Liver (tissue), 9 donors: Measurements from ENCODE around the gene ENOX1. TPM values are rescaled to one million over a fixed set of nuclear protein-coding genes. Genes with fewer than 3 reads are reported as not detected.

Experiments
- DNase-seq: peaks from one replicate; pipeline ENCODE4 v3.0.0-alpha.2; 2017; ENCODE audit warnings: low spot score
- H3K27ac ChIP-seq, 2 donors: one replicate each; pipeline ENCODE4 v1.7.0; 2013; ENCODE audit warnings: inconsistent platforms in 2 of 2, low read length in 2 of 2, control low read depth in 1 of 2, low read depth in 1 of 2, mild to moderate bottlenecking in 1 of 2
- H3K27me3 ChIP-seq, 4 donors: one replicate each; pipeline versions ENCODE4 v1.6.1 to v1.7.0; 2013; ENCODE audit warnings: low read length in 3 of 4, inconsistent platforms in 1 of 4, mild to moderate bottlenecking in 1 of 4, moderate library complexity in 1 of 4; ENCODE audit not compliant: control insufficient read depth in 4 of 4, insufficient read depth in 4 of 4
- H3K36me3 ChIP-seq, 4 donors: one replicate each; pipeline versions ENCODE4 v1.6.1 to v1.7.0; 2013; ENCODE audit warnings: low read length in 3 of 4, mild to moderate bottlenecking in 3 of 4, low read depth in 1 of 4, moderate library complexity in 1 of 4; ENCODE audit not compliant: control insufficient read depth in 4 of 4, insufficient read depth in 3 of 4
- H3K4me1 ChIP-seq, 4 donors: one replicate each; pipeline versions ENCODE4 v1.6.1 to v1.7.0; 2013; ENCODE audit warnings: low read length in 3 of 4, mild to moderate bottlenecking in 3 of 4, moderate library complexity in 1 of 4; ENCODE audit not compliant: control insufficient read depth in 4 of 4, insufficient read depth in 4 of 4
- H3K4me3 ChIP-seq, 3 donors: one replicate each; pipeline versions ENCODE4 v1.6.1 to v1.7.0; 2013; ENCODE audit warnings: low read length in 3 of 3, control low read depth in 1 of 3, low read depth in 1 of 3, mild to moderate bottlenecking in 1 of 3
- H3K9ac ChIP-seq, 2 donors: one replicate each; pipeline ENCODE4 v1.7.0; 2013; ENCODE audit warnings: low read length in 2 of 2, mild to moderate bottlenecking in 2 of 2, moderate library complexity in 2 of 2, control low read depth in 1 of 2, low read depth in 1 of 2
- H3K9me3 ChIP-seq, 4 donors: one replicate each; pipeline versions ENCODE4 v1.6.1 to v1.7.0; 2013; ENCODE audit warnings: low read length in 3 of 4; ENCODE audit not compliant: control insufficient read depth in 4 of 4
- FOXA1 ChIP-seq: IDR thresholded peaks from 2 replicates; pipeline ENCODE4 v1.6.1; 2016; ENCODE audit warnings: antibody characterized with exemption
- FOXA2 ChIP-seq: IDR thresholded peaks from 2 replicates; pipeline ENCODE4 v1.6.1; 2016; ENCODE audit warnings: antibody characterized with exemption
- GABPA ChIP-seq, 2 donors: IDR thresholded peaks in 1 of 2; conservative IDR thresholded peaks in 1 of 2; 2 replicates each; pipeline ENCODE4 v1.6.1; 2016; ENCODE audit warnings: antibody characterized with exemption in 2 of 2, mild to moderate bottlenecking in 1 of 2, moderate library complexity in 1 of 2
- HNF4A ChIP-seq, 2 donors: conservative IDR thresholded peaks; 2 replicates each; pipeline ENCODE4 v1.6.1; 2016; ENCODE audit warnings: antibody characterized with exemption in 2 of 2, mild to moderate bottlenecking in 2 of 2
- HNF4G ChIP-seq: IDR thresholded peaks from 2 replicates; pipeline ENCODE4 v1.6.1; 2016; ENCODE audit warnings: antibody characterized with exemption
- JUND ChIP-seq, 2 donors: IDR thresholded peaks; 2 replicates each; pipeline ENCODE4 v1.6.1; 2016; ENCODE audit warnings: antibody characterized with exemption in 2 of 2
- RAD21 ChIP-seq, 2 donors: IDR thresholded peaks; 2 replicates each; pipeline ENCODE4 v1.6.1; 2016; ENCODE audit warnings: antibody characterized with exemption in 2 of 2, mild to moderate bottlenecking in 2 of 2
- SP1 ChIP-seq: IDR thresholded peaks from 2 replicates; pipeline ENCODE4 v1.6.1; 2018; ENCODE audit warnings: antibody characterized with exemption, mild to moderate bottlenecking
- TAF1 ChIP-seq: conservative IDR thresholded peaks from 2 replicates; pipeline ENCODE4 v1.6.1; 2016; ENCODE audit warnings: antibody characterized with exemption, mild to moderate bottlenecking
- YY1 ChIP-seq: IDR thresholded peaks from 2 replicates; pipeline ENCODE4 v1.6.1; 2016; ENCODE audit warnings: antibody characterized with exemption, mild to moderate bottlenecking
- WGBS: extraction: QIAGEN DNeasy Blood & Tissue Kit; methylation state at CpG from one replicate; pipeline ENCODE4 v1.1.7; 2013; 5-methylcytosine and 5-hydroxymethylcytosine counted together
- polyA plus RNA-seq, 2 donors: library from polyadenylated mRNA; stranded (reverse) in 1 of 2; unstranded in 1 of 2; fragments of 200-250 nt in 1 of 2; fragments of >200 nt in 1 of 2; fragmentation: Nextera tagmentation in 1 of 2; extraction: Ambion mirVana in 1 of 2; gene quantifications; one replicate each; pipeline versions ENCODE4 v1.2.1 to v1.2.3, GENCODE V29; 2013 to 2015
- total RNA-seq, 2 donors: library from RNA; depleted of rRNA; stranded (reverse); fragments of >200 nt; gene quantifications; one replicate each; pipeline ENCODE4 v1.2.3, GENCODE V29; 2014
- TF ChIP-seq, protein P1 (sequence below): fragments of 150-350 bp; IDR thresholded peaks from 2 replicates; pipeline ENCODE4 v1.5.1; 2017; ENCODE audit warnings: improper control_type of control experiment, low read depth, low read length; ENCODE audit not compliant: missing input control
- TF ChIP-seq, protein P2 (sequence below): IDR thresholded peaks from 2 replicates; pipeline ENCODE4 v1.6.1; 2016; ENCODE audit warnings: antibody characterized with exemption, mild to moderate bottlenecking
- TF ChIP-seq, protein P3 (sequence below): IDR thresholded peaks from 2 replicates; pipeline ENCODE4 v1.6.1; 2016; ENCODE audit warnings: antibody characterized with exemption
- TF ChIP-seq, protein P4 (sequence below): IDR thresholded peaks from 2 replicates; pipeline ENCODE4 v1.6.1; 2016; ENCODE audit warnings: antibody characterized with exemption
- donor health status: healthy.
- donor health status: healthy.
- donor health status: healthy.
- donor health status: healthy.
- donor health status: healthy.

ENOX1 gene
- total and polyA plus RNA-seq, 4 donors = 0.02 to 0.33 (median 0.08) TPM; not detected in 1

DNA sequence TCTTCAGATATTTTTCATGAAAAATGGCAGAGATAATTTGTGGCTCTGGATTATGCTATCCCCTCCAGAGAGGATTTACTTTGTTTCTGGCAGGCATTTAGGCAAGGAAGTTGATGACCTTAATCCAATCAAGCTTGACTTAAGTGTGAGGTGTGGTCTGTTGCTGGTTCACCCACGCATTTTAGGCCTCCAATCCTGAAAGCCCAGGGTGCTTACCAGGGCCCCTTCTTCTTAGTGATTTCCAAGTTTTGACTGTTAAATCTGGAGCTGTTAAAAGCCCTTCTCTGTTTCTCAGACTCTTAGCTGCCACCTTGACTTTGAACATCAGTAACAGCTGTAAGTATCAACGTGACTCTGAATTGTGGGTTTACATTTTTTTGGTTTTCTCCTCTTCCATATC lies 601.5 kb downstream of the ENOX1 start:
- TF ChIP-seq HNF4G (no peak), RAD21 (IDR thresholded peaks at IDR 0.05) (no peak), YY1 (no peak), TAF1 (no peak), FOXA2 (no peak), JUND (IDR thresholded peaks at IDR 0.05) (no peak)
- TF ChIP-seq, protein P1, sequence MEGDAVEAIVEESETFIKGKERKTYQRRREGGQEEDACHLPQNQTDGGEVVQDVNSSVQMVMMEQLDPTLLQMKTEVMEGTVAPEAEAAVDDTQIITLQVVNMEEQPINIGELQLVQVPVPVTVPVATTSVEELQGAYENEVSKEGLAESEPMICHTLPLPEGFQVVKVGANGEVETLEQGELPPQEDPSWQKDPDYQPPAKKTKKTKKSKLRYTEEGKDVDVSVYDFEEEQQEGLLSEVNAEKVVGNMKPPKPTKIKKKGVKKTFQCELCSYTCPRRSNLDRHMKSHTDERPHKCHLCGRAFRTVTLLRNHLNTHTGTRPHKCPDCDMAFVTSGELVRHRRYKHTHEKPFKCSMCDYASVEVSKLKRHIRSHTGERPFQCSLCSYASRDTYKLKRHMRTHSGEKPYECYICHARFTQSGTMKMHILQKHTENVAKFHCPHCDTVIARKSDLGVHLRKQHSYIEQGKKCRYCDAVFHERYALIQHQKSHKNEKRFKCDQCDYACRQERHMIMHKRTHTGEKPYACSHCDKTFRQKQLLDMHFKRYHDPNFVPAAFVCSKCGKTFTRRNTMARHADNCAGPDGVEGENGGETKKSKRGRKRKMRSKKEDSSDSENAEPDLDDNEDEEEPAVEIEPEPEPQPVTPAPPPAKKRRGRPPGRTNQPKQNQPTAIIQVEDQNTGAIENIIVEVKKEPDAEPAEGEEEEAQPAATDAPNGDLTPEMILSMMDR = no peak
- TF ChIP-seq, protein P2, sequence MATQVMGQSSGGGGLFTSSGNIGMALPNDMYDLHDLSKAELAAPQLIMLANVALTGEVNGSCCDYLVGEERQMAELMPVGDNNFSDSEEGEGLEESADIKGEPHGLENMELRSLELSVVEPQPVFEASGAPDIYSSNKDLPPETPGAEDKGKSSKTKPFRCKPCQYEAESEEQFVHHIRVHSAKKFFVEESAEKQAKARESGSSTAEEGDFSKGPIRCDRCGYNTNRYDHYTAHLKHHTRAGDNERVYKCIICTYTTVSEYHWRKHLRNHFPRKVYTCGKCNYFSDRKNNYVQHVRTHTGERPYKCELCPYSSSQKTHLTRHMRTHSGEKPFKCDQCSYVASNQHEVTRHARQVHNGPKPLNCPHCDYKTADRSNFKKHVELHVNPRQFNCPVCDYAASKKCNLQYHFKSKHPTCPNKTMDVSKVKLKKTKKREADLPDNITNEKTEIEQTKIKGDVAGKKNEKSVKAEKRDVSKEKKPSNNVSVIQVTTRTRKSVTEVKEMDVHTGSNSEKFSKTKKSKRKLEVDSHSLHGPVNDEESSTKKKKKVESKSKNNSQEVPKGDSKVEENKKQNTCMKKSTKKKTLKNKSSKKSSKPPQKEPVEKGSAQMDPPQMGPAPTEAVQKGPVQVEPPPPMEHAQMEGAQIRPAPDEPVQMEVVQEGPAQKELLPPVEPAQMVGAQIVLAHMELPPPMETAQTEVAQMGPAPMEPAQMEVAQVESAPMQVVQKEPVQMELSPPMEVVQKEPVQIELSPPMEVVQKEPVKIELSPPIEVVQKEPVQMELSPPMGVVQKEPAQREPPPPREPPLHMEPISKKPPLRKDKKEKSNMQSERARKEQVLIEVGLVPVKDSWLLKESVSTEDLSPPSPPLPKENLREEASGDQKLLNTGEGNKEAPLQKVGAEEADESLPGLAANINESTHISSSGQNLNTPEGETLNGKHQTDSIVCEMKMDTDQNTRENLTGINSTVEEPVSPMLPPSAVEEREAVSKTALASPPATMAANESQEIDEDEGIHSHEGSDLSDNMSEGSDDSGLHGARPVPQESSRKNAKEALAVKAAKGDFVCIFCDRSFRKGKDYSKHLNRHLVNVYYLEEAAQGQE = no peak

DNA sequence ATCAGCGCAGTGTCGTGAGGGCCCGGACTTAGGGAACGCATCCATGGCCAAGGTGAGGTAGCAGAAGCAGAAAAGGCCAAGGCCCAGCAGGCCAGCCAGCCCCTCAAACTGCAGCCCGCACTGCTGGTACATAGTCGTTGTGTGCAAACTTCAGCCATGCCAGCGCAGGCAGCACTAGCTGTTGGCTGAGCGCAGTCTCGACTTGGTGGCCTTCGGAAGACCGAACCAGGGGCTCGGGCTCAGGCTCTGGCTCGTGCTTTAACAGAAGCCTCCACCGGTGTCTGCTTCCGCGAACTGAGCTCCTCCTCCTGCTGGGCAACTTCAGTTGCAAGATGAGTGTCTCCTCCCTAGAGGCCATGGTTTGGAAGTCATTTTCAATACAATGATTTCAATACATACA lies 605.9 kb downstream of the ENOX1 start:
- WGBS = 92% methylated on average over 16 of the region's 16 CpGs
- no peaks in the 10 kb centered on the region for H3K27me3 ChIP-seq
- TF ChIP-seq, protein P3, sequence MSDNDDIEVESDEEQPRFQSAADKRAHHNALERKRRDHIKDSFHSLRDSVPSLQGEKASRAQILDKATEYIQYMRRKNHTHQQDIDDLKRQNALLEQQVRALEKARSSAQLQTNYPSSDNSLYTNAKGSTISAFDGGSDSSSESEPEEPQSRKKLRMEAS = no peak
- no peak for TF ChIP-seq HNF4A (conservative IDR thresholded peaks at IDR 0.05)
- no peak for TF ChIP-seq FOXA2
- TF ChIP-seq, protein P1 = no peak
- no peak for TF ChIP-seq FOXA1
- no peak for TF ChIP-seq YY1
- no peak for TF ChIP-seq TAF1
- TF ChIP-seq, protein P4, sequence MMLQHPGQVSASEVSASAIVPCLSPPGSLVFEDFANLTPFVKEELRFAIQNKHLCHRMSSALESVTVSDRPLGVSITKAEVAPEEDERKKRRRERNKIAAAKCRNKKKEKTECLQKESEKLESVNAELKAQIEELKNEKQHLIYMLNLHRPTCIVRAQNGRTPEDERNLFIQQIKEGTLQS = no peak
- TF ChIP-seq SP1 = no peak
- no peak for TF ChIP-seq GABPA (IDR thresholded peaks at IDR 0.05 in 1 of 2, conservative IDR thresholded peaks at IDR 0.05 in 1 of 2)
- TF ChIP-seq JUND (IDR thresholded peaks at IDR 0.05) = no peak

More for the DNA sequence above, 601.5 kb downstream of the ENOX1 start:
- no peak overlapping the region for H3K4me3 ChIP-seq
- H3K36me3 ChIP-seq = no peaks in the 10 kb centered on the region
- no peak overlapping the region for H3K9ac ChIP-seq
- 91% methylated on average over 2 of the region's 2 CpGs for WGBS
- H3K9me3 ChIP-seq = peaks cover 0 to 2% (median under 1%) of the 10 kb centered on the region in 4 donors
- H3K4me1 ChIP-seq = no peaks in the 10 kb centered on the region
- H3K27ac ChIP-seq = no peak overlapping the region
- H3K27me3 ChIP-seq = no peaks in the 10 kb centered on the region
- DNase-seq = no peak

More for the DNA sequence above, 605.9 kb downstream of the ENOX1 start:
- DNase-seq = no peak
- Histone ChIP-seq H3K27ac (no peak overlapping the region), H3K9me3 (peaks cover 0 to 5% (median 1%) of the 10 kb centered on the region in 4 donors), H3K4me3 (no peak overlapping the region), H3K36me3 (no peaks in the 10 kb centered on the region), H3K9ac (no peak overlapping the region), H3K4me1 (no peaks in the 10 kb centered on the region)
